ENCODE data around the gene NSMF. TPM values are rescaled to one million over a fixed set of nuclear protein-coding genes. Genes with fewer than 3 reads are reported as not detected.

Gene NSMF
- total RNA-seq, 4 donors from 2014 or later = 219 to 297 (median 270) TPM

DNA sequence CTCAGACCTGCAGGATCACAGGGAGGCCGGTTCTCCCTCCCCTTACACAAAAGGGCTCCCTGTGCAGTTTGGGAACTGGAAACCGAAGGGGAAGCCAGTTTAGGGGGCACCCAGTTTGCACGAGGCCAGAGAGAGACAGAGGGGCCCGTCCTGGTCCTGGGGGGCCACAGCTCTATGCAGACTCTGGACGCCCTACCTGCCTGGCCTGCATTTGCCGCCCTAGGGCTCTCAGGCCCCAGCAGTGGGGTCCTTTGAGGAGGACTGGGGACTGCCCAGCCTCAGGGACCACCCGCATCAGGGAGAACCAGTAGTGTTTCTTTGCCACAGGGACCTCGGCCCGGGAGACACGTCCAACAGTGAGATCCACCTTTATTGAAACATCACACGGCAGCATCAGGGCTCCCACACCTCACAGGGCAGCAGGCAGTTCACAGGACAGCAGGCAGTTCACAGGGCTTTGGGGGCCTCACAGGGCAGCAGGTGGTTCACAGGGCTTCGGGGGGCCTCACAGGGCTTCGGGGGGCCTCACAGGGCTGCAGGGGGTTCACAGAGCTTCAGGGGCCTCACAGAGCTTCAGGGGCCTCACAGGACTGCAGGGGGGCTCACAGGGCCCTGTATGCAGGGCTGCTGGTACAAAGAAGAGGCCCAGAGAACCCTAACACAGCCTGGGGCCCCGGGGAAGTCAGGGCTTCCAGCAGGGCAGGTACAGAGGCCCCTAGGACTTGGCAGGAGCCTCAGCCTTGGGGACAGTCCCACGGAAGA, 648 bp upstream of the NSMF start:
- WGBS, 2 donors = 45 to 47% methylated on average over 10 to 11 of the region's 15 CpGs
- Histone ChIP-seq H3K27ac (peak overlapping the region; percentile 26 to 94 (median 78)), H3K4me1 (peaks cover 0 to 61% (median 30%) of the 10 kb centered on the region in 4 donors), H3K36me3 (peaks cover 0 to 58% (median 4%) of the 10 kb centered on the region in 3 donors), H3K9me3 (no peaks in the 10 kb centered on the region), H3K27me3 (no peaks in the 10 kb centered on the region), H3K4me3 (peak overlapping the region; percentile 32 to 93 (median 70))
- no peak for TF ChIP-seq CTCF (IDR thresholded peaks at IDR 0.05)
- TF ChIP-seq POLR2A (IDR thresholded peaks at IDR 0.05) = no peak
- DNase-seq (ENCODE audit: low spot score in 2 of 2) = no peak

DNA sequence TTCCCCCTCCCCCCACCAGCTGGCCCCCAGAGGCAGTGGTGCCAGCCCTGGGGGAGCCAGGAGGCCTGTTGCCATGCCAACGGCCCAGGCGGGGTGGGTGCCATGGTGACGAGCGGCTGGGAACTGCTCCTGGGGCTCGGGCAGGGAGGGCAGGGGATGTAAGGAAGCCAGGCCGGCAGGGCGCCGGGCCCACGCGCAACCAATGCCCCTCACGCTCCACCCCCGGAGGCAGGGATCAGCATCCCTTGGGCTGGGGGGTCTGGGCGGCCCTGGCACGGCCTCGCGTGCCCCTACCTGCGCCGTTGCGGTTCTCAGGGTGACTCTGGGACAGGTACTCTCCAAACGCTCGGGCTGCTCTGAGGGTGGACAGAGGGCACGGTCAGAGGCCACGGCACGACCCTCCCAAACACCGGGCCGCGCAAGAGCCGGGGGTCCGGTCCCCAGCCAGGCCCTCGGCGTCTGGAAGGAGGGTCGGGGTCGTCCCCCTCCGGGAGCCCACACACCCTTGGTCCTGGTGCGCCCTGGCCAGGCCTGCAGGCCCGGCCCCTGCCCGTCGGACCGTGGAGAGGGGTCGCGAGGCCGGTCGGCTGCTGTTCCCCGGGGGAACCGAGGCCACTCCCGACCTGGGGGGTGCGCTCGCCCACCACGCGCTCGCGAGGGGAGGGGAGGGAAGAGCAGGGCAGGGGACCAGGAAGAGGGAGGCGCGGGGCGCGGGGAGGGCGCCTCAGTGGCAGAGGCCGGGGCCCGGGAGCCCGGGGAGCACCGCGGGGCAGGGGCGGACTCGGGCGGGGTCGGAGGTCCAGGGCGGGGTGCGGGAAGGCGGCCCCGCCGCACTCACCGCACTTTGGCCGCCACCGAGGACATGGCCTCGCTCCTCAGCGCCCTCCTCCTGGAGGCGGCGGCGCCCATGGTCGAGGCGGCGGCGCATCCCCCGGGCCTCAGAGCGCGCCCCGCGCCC, 661 bp downstream of the NSMF start:
- H3K4me1 ChIP-seq = peaks cover 0 to 72% (median 39%) of the 10 kb centered on the region in 4 donors
- H3K27me3 ChIP-seq = no peaks in the 10 kb centered on the region
- TF ChIP-seq POLR2A (IDR thresholded peaks at IDR 0.05) = no peak
- TF ChIP-seq EP300 (IDR thresholded peaks at IDR 0.05) = no peak
- TF ChIP-seq CTCF (IDR thresholded peaks at IDR 0.05) = no peak
- no peak for DNase-seq (ENCODE audit: low spot score in 2 of 2)
- peak overlapping the region; percentile 82 to 94 (median 92) for H3K27ac ChIP-seq
- H3K9me3 ChIP-seq = no peaks in the 10 kb centered on the region
- 13 to 20% methylated on average over 29 to 55 of the region's 88 CpGs for WGBS, 2 donors
- H3K36me3 ChIP-seq = peaks cover 0 to 47% (median 4%) of the 10 kb centered on the region in 3 donors
- peak overlapping the region; percentile 53 to 93 (median 70) for H3K4me3 ChIP-seq

GRCh38 chr9:137457406-137458193, 1.5 kb downstream of the NSMF start:
- no peak for DNase-seq (ENCODE audit: low spot score in 2 of 2)
- 89 to 91% methylated on average over 16 to 22 of the region's 44 CpGs for WGBS, 2 donors
- TF ChIP-seq POLR2A (IDR thresholded peaks at IDR 0.05) (no peak), CTCF (IDR thresholded peaks at IDR 0.05) (no peak), EP300 (IDR thresholded peaks at IDR 0.05) (no peak)
- H3K4me1 ChIP-seq = peaks cover 0 to 76% (median 46%) of the 10 kb centered on the region in 4 donors
- peak overlapping the region; percentile 82 to 94 (median 92) for H3K27ac ChIP-seq
- peak overlapping the region; percentile 53 to 93 (median 70) for H3K4me3 ChIP-seq
- peaks cover 0 to 47% (median 4%) of the 10 kb centered on the region in 3 donors for H3K36me3 ChIP-seq
- H3K9me3 ChIP-seq = no peaks in the 10 kb centered on the region
- H3K27me3 ChIP-seq = no peaks in the 10 kb centered on the region

DNA sequence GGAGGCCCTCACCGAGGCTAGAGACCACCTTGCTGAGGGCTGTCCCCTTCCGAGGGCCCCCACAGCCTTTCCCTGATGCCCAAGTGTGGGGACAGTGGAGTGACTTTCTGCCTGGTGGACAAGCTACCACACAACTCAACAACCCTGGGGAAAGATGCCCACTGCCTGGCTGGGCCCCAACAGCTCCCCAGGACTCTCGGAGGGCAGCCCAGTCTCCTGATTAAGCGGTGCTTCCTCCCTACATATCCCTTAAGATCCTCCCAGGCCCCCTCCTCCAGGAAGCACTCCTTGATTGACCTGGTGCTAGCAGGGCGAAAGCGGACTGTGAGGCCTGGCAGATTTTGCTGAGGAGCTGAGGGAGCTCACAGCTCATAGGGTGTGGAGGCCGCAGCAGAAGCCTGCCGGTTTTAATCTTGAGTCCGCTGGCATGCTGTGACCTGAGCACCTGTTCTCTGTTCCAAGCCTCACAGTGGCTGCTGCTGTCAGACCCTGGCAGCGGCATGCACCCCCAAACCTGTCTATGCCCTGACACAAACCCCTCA, 2.2 kb downstream of the NSMF start:
- Histone ChIP-seq H3K36me3 (peaks cover 0 to 50% (median 4%) of the 10 kb centered on the region in 3 donors), H3K27me3 (no peaks in the 10 kb centered on the region), H3K9me3 (no peaks in the 10 kb centered on the region), H3K27ac (peak overlapping the region; percentile 49 to 94 (median 88)), H3K4me3 (peak overlapping the region in 1 of 4 donors; percentile 82), H3K4me1 (peaks cover 0 to 73% (median 46%) of the 10 kb centered on the region in 4 donors)
- TF ChIP-seq CTCF (IDR thresholded peaks at IDR 0.05) (no peak), POLR2A (IDR thresholded peaks at IDR 0.05) (no peak), EP300 (IDR thresholded peaks at IDR 0.05) (no peak)
- DNase-seq (ENCODE audit: low spot score in 2 of 2) = no peak
- 88 to 96% methylated on average over 6 to 7 of the region's 10 CpGs for WGBS, 2 donors
